IMR-90 (cell line): ENCODE results near the gene AK1. TPM values are rescaled to one million over a fixed set of nuclear protein-coding genes. Genes with fewer than 3 reads are reported as not detected.
A peak's percentile ranks its signal among the peaks of the same experiment; 100 is the strongest.

Experiments
- ATAC-seq: fragments of 200-7000 bp; cut with Tn5 transposase; 2 replicates; pipeline ENCODE4 v1.9.1; 2020; ENCODE audit warnings: low read depth, mild to moderate bottlenecking, moderate library complexity
- BruUV-seq: library from RNA; stranded (reverse); fragments of 400-500 nt; replicated peaks from 2 replicates; lab custom pipeline; 2021; lab: Mats Ljungman, UMichigan
- CTCF ChIA-PET: fragments of 300-600 bp; formaldehyde crosslinking; extraction: SDS; loops from one replicate; lab custom pipeline; 2021; ENCODE audit warnings: antibody characterized with exemption; lab: Yijun Ruan, JAX
- POLR2A ChIA-PET: fragments of 300-600 bp; sonication (Branson Sonifier 250); formaldehyde crosslinking; loops from one replicate; lab custom pipeline; 2022; ENCODE audit warnings: antibody characterized with exemption; ENCODE audit not compliant: unreplicated experiment; lab: Charles Lee
- DNase-seq: peaks from one replicate; pipeline ENCODE4 v3.0.0; 2013
- H2AFZ ChIP-seq: replicated peaks from 2 replicates; pipeline ENCODE3; 2013; ENCODE audit warnings: low read length, mild to moderate bottlenecking; ENCODE audit not compliant: poor library complexity
- H2AK5ac ChIP-seq: 2 replicates; pipeline ENCODE4 v1.6.1; 2013; ENCODE audit warnings: low read depth, low read length, inconsistent platforms
- H2AK9ac ChIP-seq: replicated peaks from 2 replicates; pipeline ENCODE3; 2013; ENCODE audit warnings: mild to moderate bottlenecking, low read depth, low read length, moderate library complexity; ENCODE audit not compliant: poor library complexity
- H2BK120ac ChIP-seq: 2 replicates; pipeline ENCODE4 v1.6.1; 2013; ENCODE audit warnings: low read depth, low read length, inconsistent platforms
- H2BK15ac ChIP-seq: 3 replicates; pipeline ENCODE4 v1.6.1; 2013; ENCODE audit warnings: low read depth, low read length, inconsistent platforms
- H2BK20ac ChIP-seq: 2 replicates; pipeline ENCODE4 v1.6.1; 2013; ENCODE audit warnings: low read depth, mild to moderate bottlenecking, inconsistent platforms, low read length, moderate library complexity
- H2BK5ac ChIP-seq: 2 replicates; pipeline ENCODE4 v1.6.1; 2013; ENCODE audit warnings: mild to moderate bottlenecking, low read depth, low read length, inconsistent platforms; ENCODE audit not compliant: poor library complexity, severe bottlenecking
- H3K14ac ChIP-seq: replicated peaks from 2 replicates; pipeline ENCODE4 v1.6.1; 2013; ENCODE audit warnings: low read depth, low read length, inconsistent platforms
- H3K18ac ChIP-seq: 2 replicates; pipeline ENCODE4 v1.6.1; 2013; ENCODE audit warnings: low read depth, low read length, control low read depth
- H3K23ac ChIP-seq: 2 replicates; pipeline ENCODE4 v1.6.1; 2013; ENCODE audit warnings: low read depth, low read length, inconsistent platforms
- H3K27ac ChIP-seq: 2 replicates; pipeline ENCODE4 v1.5.1; 2013; ENCODE audit warnings: mild to moderate bottlenecking, control low read depth, low read length; ENCODE audit not compliant: insufficient read depth
- H3K27me3 ChIP-seq: 2 replicates; pipeline ENCODE4 v1.6.1; 2013; ENCODE audit warnings: low read length; ENCODE audit not compliant: control insufficient read depth, insufficient read depth
- H3K36me3 ChIP-seq: 2 replicates; pipeline ENCODE4 v1.6.1; 2013; ENCODE audit warnings: low read length, mixed read lengths; ENCODE audit not compliant: control insufficient read depth, insufficient read depth
- H3K4ac ChIP-seq: 2 replicates; pipeline ENCODE4 v1.6.1; 2013; ENCODE audit warnings: low read depth, low read length, inconsistent platforms
- H3K4me1 ChIP-seq: 2 replicates; pipeline ENCODE4 v1.6.1; 2013; ENCODE audit warnings: low read length, mixed read lengths; ENCODE audit not compliant: control insufficient read depth, insufficient read depth
- H3K4me2 ChIP-seq: 2 replicates; pipeline ENCODE4 v1.6.1; 2013; ENCODE audit warnings: low read depth, mild to moderate bottlenecking, control low read depth, low read length, moderate library complexity
- H3K4me3 ChIP-seq: 2 replicates; pipeline ENCODE4 v1.5.1; 2013; ENCODE audit warnings: low read depth, mild to moderate bottlenecking, control low read depth, low read length, moderate library complexity; ENCODE audit not compliant: insufficient read depth
- H3K56ac ChIP-seq: 2 replicates; pipeline ENCODE4 v1.6.1; 2013; ENCODE audit warnings: low read length, inconsistent platforms; ENCODE audit not compliant: insufficient read depth; ENCODE audit errors: extremely low read depth
- H3K79me1 ChIP-seq, 2 experiments: 2 replicates each; pipeline ENCODE4 v1.6.1; 2013; ENCODE audit warnings: low read length in 2 of 2, inconsistent platforms in 1 of 2, low read depth in 1 of 2
- H3K9ac ChIP-seq: 2 replicates; pipeline ENCODE4 v1.6.1; 2013; ENCODE audit warnings: low read depth, low read length, control low read depth
- H3K9me1 ChIP-seq: 2 replicates; pipeline ENCODE4 v1.6.1; 2013; ENCODE audit warnings: low read length, inconsistent platforms; ENCODE audit not compliant: insufficient read depth
- H3K9me3 ChIP-seq: 2 replicates; pipeline ENCODE4 v1.6.1; 2013; ENCODE audit warnings: low read length; ENCODE audit not compliant: control insufficient read depth, insufficient read depth
- H4K20me1 ChIP-seq: 2 replicates; pipeline ENCODE4 v1.6.1; 2013; ENCODE audit warnings: low read length, inconsistent platforms; ENCODE audit not compliant: insufficient read depth
- H4K5ac ChIP-seq: 2 replicates; pipeline ENCODE4 v1.6.1; 2013; ENCODE audit warnings: mild to moderate bottlenecking, low read depth, low read length, control low read depth
- H4K8ac ChIP-seq, 2 experiments: 2 replicates each; pipeline ENCODE4 v1.6.1; 2013; ENCODE audit warnings: low read depth in 2 of 2, low read length in 2 of 2, control low read depth in 1 of 2, inconsistent platforms in 1 of 2
- H4K91ac ChIP-seq: 2 replicates; pipeline ENCODE4 v1.6.1; 2013; ENCODE audit warnings: low read depth, low read length, inconsistent platforms; ENCODE audit not compliant: insufficient read depth
- CEBPB ChIP-seq: IDR thresholded peaks from 2 replicates; pipeline ENCODE4 v1.6.1; 2012; ENCODE audit warnings: low read depth, low read length, improper control_type of control experiment
- MAZ ChIP-seq: IDR thresholded peaks from 2 replicates; pipeline ENCODE4 v1.6.1; 2012; ENCODE audit warnings: low read depth, mild to moderate bottlenecking, low read length, improper control_type of control experiment, moderate library complexity, borderline replicate concordance
- MXI1 ChIP-seq: IDR thresholded peaks from 2 replicates; pipeline ENCODE4 v1.6.1; 2012; ENCODE audit warnings: low read depth, mild to moderate bottlenecking, low read length, moderate library complexity, borderline replicate concordance
- NFE2L2 ChIP-seq: fragments of 150-350 bp; IDR thresholded peaks from 2 replicates; pipeline ENCODE4 v1.6.1; 2016; ENCODE audit warnings: low read depth, mild to moderate bottlenecking, low read length
- RAD21 ChIP-seq: IDR thresholded peaks from 2 replicates; pipeline ENCODE4 v1.6.1; 2012; ENCODE audit warnings: low read length, improper control_type of control experiment
- RFX5 ChIP-seq: IDR thresholded peaks from 2 replicates; pipeline ENCODE4 v1.8.0; 2012; ENCODE audit warnings: low read depth, mild to moderate bottlenecking, low read length, moderate library complexity
- WGBS, 2 experiments: methylation state at CpG; one replicate each; pipeline versions ENCODE4 v1.1.5 to v1.1.7; 2013; ENCODE audit warnings: missing lambda C conversion rate in 2 of 2; ENCODE audit not compliant: insufficient read length in 1 of 2; ENCODE audit errors: extremely low coverage in 2 of 2; 5-methylcytosine and 5-hydroxymethylcytosine counted together
- dilution Hi-C: fragments of 300-500 bp; cut with HindIII; formaldehyde crosslinking; loops from one replicate; pipeline ENCODE4 v1.14.3; 2018; ENCODE audit warnings: low sequenced_read_pairs; ENCODE audit not compliant: unreplicated experiment
- in situ Hi-C: fragments of 300-500 bp; cut with MboI; formaldehyde crosslinking; loops from 3 replicates; pipeline ENCODE4 v1.14.3; 2019; ENCODE audit warnings: low sequenced_read_pairs, inconsistent platforms, mixed read lengths
- intact Hi-C: fragments of 100-400 bp; cut with micrococcal nuclease; formaldehyde crosslinking; loops from 2 replicates; pipeline ENCODE4 v1.10.0; 2022
- polyA plus RNA-seq, 3 experiments: library from polyadenylated mRNA; depleted of rRNA; stranded (reverse); fragments of >200 nt; gene quantifications; 2 replicates each; pipeline ENCODE4 v1.2.3, GENCODE V29; 2012; ENCODE audit warnings: low replicate concordance in 1 of 3
- total RNA-seq: library from RNA; depleted of rRNA; stranded (reverse); fragments of >200 nt; gene quantifications from 2 replicates; pipeline ENCODE4 v1.2.3, GENCODE V29; 2012
- TF ChIP-seq, protein P1 (sequence below): conservative IDR thresholded peaks from 2 replicates; pipeline ENCODE4 v1.5.1; 2012; ENCODE audit warnings: mild to moderate bottlenecking, low read depth, low read length, improper control_type of control experiment
- TF ChIP-seq, protein P2 (sequence below): fragments of 150-350 bp; IDR thresholded peaks from 2 replicates; pipeline ENCODE4 v1.6.1; 2016; ENCODE audit warnings: low read depth, mild to moderate bottlenecking, low read length, moderate library complexity, borderline replicate concordance

AK1 gene
- total and polyA plus RNA-seq, 2 of the 4 experiments (the other 2 are of a cell fraction) = 44.8 to 119 TPM

DNA sequence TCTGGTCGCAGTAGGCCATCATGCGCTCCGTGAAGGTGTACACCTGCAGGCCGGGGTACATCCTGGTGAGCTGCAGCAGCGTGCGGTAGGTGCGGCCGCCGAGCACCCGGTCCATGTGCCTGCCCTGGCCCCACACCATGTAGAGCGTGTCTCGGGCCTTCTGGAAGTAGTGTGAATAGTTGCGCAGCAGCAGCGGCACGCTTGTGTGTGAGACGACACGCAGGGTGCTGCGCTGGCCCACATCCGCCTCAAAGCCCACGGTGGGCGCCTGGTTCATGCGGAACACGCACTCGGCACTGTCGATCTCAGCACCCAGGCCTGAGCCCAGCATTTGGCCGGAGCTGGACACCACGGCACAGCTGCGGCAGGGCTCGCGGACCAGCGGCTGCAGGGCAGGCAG, 34.8 kb upstream of the AK1 start:
- intact Hi-C loops (loop anchor here (10.0 kb wide), 1 partner anchor 297 kb away; the partner anchor contains the start of gene STXBP1), in situ Hi-C loops (no loop called here), dilution Hi-C loops (no loop called here)
- H2BK5ac ChIP-seq = no peak overlapping the region
- peak overlapping the region; percentile 11 for H2AFZ ChIP-seq
- POLR2A ChIA-PET = no interaction called here
- BruUV-seq = no TSS peak
- H3K4me2 ChIP-seq = no peak overlapping the region
- H3K9me3 ChIP-seq = no peaks in the 10 kb centered on the region
- H3K27me3 ChIP-seq = no peaks in the 10 kb centered on the region
- H4K5ac ChIP-seq = no peak overlapping the region
- ATAC-seq = no peak
- H2AK5ac ChIP-seq = no peak overlapping the region
- TF ChIP-seq RFX5 (no peak), MXI1 (no peak), CEBPB (no peak), RAD21 (no peak), MAZ (no peak), NFE2L2 (no peak)
- TF ChIP-seq, protein P1, sequence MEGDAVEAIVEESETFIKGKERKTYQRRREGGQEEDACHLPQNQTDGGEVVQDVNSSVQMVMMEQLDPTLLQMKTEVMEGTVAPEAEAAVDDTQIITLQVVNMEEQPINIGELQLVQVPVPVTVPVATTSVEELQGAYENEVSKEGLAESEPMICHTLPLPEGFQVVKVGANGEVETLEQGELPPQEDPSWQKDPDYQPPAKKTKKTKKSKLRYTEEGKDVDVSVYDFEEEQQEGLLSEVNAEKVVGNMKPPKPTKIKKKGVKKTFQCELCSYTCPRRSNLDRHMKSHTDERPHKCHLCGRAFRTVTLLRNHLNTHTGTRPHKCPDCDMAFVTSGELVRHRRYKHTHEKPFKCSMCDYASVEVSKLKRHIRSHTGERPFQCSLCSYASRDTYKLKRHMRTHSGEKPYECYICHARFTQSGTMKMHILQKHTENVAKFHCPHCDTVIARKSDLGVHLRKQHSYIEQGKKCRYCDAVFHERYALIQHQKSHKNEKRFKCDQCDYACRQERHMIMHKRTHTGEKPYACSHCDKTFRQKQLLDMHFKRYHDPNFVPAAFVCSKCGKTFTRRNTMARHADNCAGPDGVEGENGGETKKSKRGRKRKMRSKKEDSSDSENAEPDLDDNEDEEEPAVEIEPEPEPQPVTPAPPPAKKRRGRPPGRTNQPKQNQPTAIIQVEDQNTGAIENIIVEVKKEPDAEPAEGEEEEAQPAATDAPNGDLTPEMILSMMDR = no peak
- TF ChIP-seq, protein P2, sequence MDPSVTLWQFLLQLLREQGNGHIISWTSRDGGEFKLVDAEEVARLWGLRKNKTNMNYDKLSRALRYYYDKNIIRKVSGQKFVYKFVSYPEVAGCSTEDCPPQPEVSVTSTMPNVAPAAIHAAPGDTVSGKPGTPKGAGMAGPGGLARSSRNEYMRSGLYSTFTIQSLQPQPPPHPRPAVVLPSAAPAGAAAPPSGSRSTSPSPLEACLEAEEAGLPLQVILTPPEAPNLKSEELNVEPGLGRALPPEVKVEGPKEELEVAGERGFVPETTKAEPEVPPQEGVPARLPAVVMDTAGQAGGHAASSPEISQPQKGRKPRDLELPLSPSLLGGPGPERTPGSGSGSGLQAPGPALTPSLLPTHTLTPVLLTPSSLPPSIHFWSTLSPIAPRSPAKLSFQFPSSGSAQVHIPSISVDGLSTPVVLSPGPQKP = no peak
- DNase-seq = no peak
- H4K20me1 ChIP-seq = 0 out of 2 replicates have a peak, but pooled peaks cover 4% of the 10 kb centered on the region
- H3K9ac ChIP-seq = no peak overlapping the region
- H3K4me3 ChIP-seq = no peak overlapping the region
- H3K4ac ChIP-seq = no peak overlapping the region
- no peak overlapping the region for H3K56ac ChIP-seq
- no peak overlapping the region for H3K23ac ChIP-seq
- no peak overlapping the region for H4K8ac ChIP-seq
- 98% methylated on average over 24 of the region's 31 CpGs; no CpG with 5 or more reads in 1 of the 2 experiments for WGBS, 2 experiments
- H2BK120ac ChIP-seq = no peak overlapping the region
- H2BK15ac ChIP-seq = no peak overlapping the region
- no peak overlapping the region for H4K91ac ChIP-seq
- no peak overlapping the region for H3K27ac ChIP-seq
- no peak overlapping the region for H2AK9ac ChIP-seq
- peaks cover 2% of the 10 kb centered on the region; the same call in 1 of the 2 replicates for H3K9me1 ChIP-seq
- peaks cover 4 to 26% of the 10 kb centered on the region in 2 experiments for H3K79me1 ChIP-seq
- H2BK20ac ChIP-seq = no peak overlapping the region
- no peak overlapping the region for H3K14ac ChIP-seq
- H3K4me1 ChIP-seq = peaks cover 12% of the 10 kb centered on the region
- no peak overlapping the region for H3K18ac ChIP-seq
- H3K36me3 ChIP-seq = peaks cover 31% of the 10 kb centered on the region
- CTCF ChIA-PET = interaction anchor here (0.8 kb wide), 1 partner anchor 10 kb away, joined by 3 read pairs; no protein-coding TSS in a partner anchor
